Keratinocyte (primary cell): Measurements from ENCODE around the gene SP6. TPM values are rescaled to one million over a fixed set of nuclear protein-coding genes. Genes with fewer than 3 reads are reported as not detected.

Source experiments
- DNase-seq: peaks from one replicate; pipeline ENCODE4 v3.0.0-alpha.2; 2011; ENCODE audit warnings: low read depth, missing footprints, low spot score
- FAIRE-seq: peaks from 2 replicates; lab custom pipeline; 2011; peaks lifted over from hg19 to GRCh38; lab: Jason Lieb, UNC
- H2AFZ ChIP-seq: 2 replicates; pipeline ENCODE4 v1.6.0; 2012; ENCODE audit warnings: low read length, control low read depth, inconsistent platforms; ENCODE audit not compliant: control insufficient read depth
- H3K27ac ChIP-seq: 2 replicates; pipeline ENCODE4 v1.5.1; 2011; ENCODE audit warnings: low read length; ENCODE audit not compliant: control insufficient read depth, insufficient read depth
- H3K27me3 ChIP-seq: 3 replicates; pipeline ENCODE4 v1.6.0; 2011; ENCODE audit warnings: low read length; ENCODE audit not compliant: control insufficient read depth, insufficient read depth; ENCODE audit errors: extremely low read depth
- H3K36me3 ChIP-seq, 2 experiments: 2 replicates in 1 of 2; 3 replicates in 1 of 2; pipeline ENCODE4 v1.5.1; 2011; ENCODE audit warnings: low read length in 2 of 2, mild to moderate bottlenecking in 1 of 2; ENCODE audit not compliant: control insufficient read depth in 2 of 2, insufficient read depth in 2 of 2; ENCODE audit errors: extremely low read depth in 1 of 2
- H3K4me1 ChIP-seq: 3 replicates; pipeline ENCODE4 v1.5.1; 2011; ENCODE audit warnings: low read length; ENCODE audit not compliant: control insufficient read depth, insufficient read depth; ENCODE audit errors: extremely low read depth
- H3K4me2 ChIP-seq: 3 replicates; pipeline ENCODE4 v1.6.0; 2011; ENCODE audit warnings: low read depth, low read length; ENCODE audit not compliant: control insufficient read depth, insufficient read depth; ENCODE audit errors: extremely low read depth
- H3K4me3 ChIP-seq, 3 experiments: fragments of 200-600 bp in 1 of 3; sonication (generic) in 1 of 3; 2 replicates in 2 of 3; 3 replicates in 1 of 3; pipeline ENCODE4 v1.5.1; 2011 to 2016; ENCODE audit warnings: low read length in 3 of 3, mild to moderate bottlenecking in 3 of 3, control low read depth in 2 of 3, inconsistent platforms in 1 of 3, low read depth in 1 of 3, mixed read lengths in 1 of 3, mixed run types in 1 of 3, moderate library complexity in 1 of 3; ENCODE audit not compliant: control insufficient read depth in 2 of 3, insufficient read depth in 2 of 3; ENCODE audit errors: extremely low read depth in 1 of 3
- H3K79me2 ChIP-seq: 2 replicates; pipeline ENCODE4 v1.6.0; 2012; ENCODE audit warnings: low read length; ENCODE audit not compliant: control insufficient read depth, insufficient read depth
- H3K9ac ChIP-seq: 3 replicates; pipeline ENCODE4 v1.6.0; 2011; ENCODE audit warnings: low read length; ENCODE audit not compliant: control insufficient read depth, insufficient read depth; ENCODE audit errors: extremely low read depth
- H3K9me1 ChIP-seq: 3 replicates; pipeline ENCODE4 v1.6.0; 2011; ENCODE audit warnings: low read length; ENCODE audit not compliant: control insufficient read depth, insufficient read depth; ENCODE audit errors: extremely low read depth
- H3K9me3 ChIP-seq: 2 replicates; pipeline ENCODE4 v1.5.1; 2012; ENCODE audit warnings: low read depth, low read length; ENCODE audit not compliant: control insufficient read depth
- H4K20me1 ChIP-seq: 3 replicates; pipeline ENCODE4 v1.6.0; 2011; ENCODE audit warnings: low read length; ENCODE audit not compliant: control insufficient read depth, insufficient read depth; ENCODE audit errors: extremely low read depth
- CTCF ChIP-seq, 3 experiments: IDR thresholded peaks in 1 of 3; conservative IDR thresholded peaks in 1 of 3; optimal IDR thresholded peaks in 1 of 3; 2 replicates in 2 of 3; 3 replicates in 1 of 3; pipeline versions ENCODE3 to v1.5.1; 2011; ENCODE audit warnings: low read length in 3 of 3, mild to moderate bottlenecking in 3 of 3, moderate library complexity in 2 of 3, control low read depth in 1 of 3, inconsistent platforms in 1 of 3; ENCODE audit not compliant: insufficient read depth in 2 of 3; ENCODE audit errors: extremely low read depth in 1 of 3
- EZH2 ChIP-seq: IDR thresholded peaks from one replicate; pipeline ENCODE4 v1.6.1; 2012; ENCODE audit warnings: inconsistent platforms, mild to moderate bottlenecking, low read length, moderate library complexity
- dilution Hi-C: fragments of 300-500 bp; cut with MboI; formaldehyde crosslinking; loops from one replicate; pipeline ENCODE4 v1.7.0; 2020; ENCODE audit warnings: low sequenced_read_pairs; ENCODE audit not compliant: extremely low pct_ligation_motif_present
- polyA plus RNA-seq, 5 experiments: library from polyadenylated mRNA; depleted of rRNA in 3 of 5; stranded (reverse) in 3 of 5; stranded (forward) in 1 of 5; unstranded in 1 of 5; fragments of >200 nt; gene quantifications; 1 replicate in 1 of 5; 2 replicates in 3 of 5; 3 replicates in 1 of 5; pipeline versions ENCODE4 v1.2.1 to v1.2.3, GENCODE V29; 2011 to 2012; ENCODE audit warnings: missing spikeins in 2 of 5, low read depth in 1 of 5, low replicate concordance in 1 of 5

Gene SP6
- polyA plus RNA-seq, 1 donor (not counting 4 experiments of a cell fraction or from before 2014, with no cell fraction given) = 2.0 TPM

- peaks cover 2% of the 10 kb centered on the region for H3K79me2 ChIP-seq
- no peak overlapping the region for H2AFZ ChIP-seq
- peaks cover 46% of the 10 kb centered on the region for H3K27me3 ChIP-seq
- H3K9me3 ChIP-seq = no peaks in the 10 kb centered on the region
- peak overlapping the region; percentile 58 for H3K4me2 ChIP-seq
- DNase-seq = no peak
- no peaks in the 10 kb centered on the region for H3K36me3 ChIP-seq
- H3K4me3 ChIP-seq = no peak overlapping the region
- H3K4me1 ChIP-seq = peaks cover 24% of the 10 kb centered on the region
- TF ChIP-seq EZH2 (peak; percentile 72), CTCF (optimal IDR thresholded peaks at IDR 0.05 in 1 of 3, IDR thresholded peaks at IDR 0.05 in 1 of 3, conservative IDR thresholded peaks at IDR 0.05 in 1 of 3; ENCODE audit: extremely low read depth in 1 of 3, insufficient read depth in 2 of 3, low read length in 3 of 3) (no peak)
- H3K9ac ChIP-seq = no peak overlapping the region
- no peaks in the 10 kb centered on the region for H3K9me1 ChIP-seq
- dilution Hi-C loops = no loop called here
- FAIRE-seq = no peak
- no peaks in the 10 kb centered on the region for H4K20me1 ChIP-seq
- no peak overlapping the region for H3K27ac ChIP-seq
Observed at GRCh38 chr17:47852113-47852949, 1.4 kb upstream of the SP6 start.

- no peak for DNase-seq
- Histone ChIP-seq H3K27ac (no peak overlapping the region), H3K27me3 (peaks cover 46% of the 10 kb centered on the region), H3K79me2 (peaks cover 2% of the 10 kb centered on the region), H2AFZ (no peak overlapping the region), H3K4me3 (no peak overlapping the region), H3K9ac (no peak overlapping the region), H3K36me3 (no peaks in the 10 kb centered on the region), H4K20me1 (no peaks in the 10 kb centered on the region), H3K4me2 (peak overlapping the region; percentile 58), H3K4me1 (peaks cover 30% of the 10 kb centered on the region), H3K9me3 (no peaks in the 10 kb centered on the region), H3K9me1 (no peaks in the 10 kb centered on the region)
- dilution Hi-C loops = no loop called here
- TF ChIP-seq EZH2 = no peak
- no peak for TF ChIP-seq CTCF (optimal IDR thresholded peaks at IDR 0.05 in 1 of 3, IDR thresholded peaks at IDR 0.05 in 1 of 3, conservative IDR thresholded peaks at IDR 0.05 in 1 of 3; ENCODE audit: extremely low read depth in 1 of 3, insufficient read depth in 2 of 3, low read length in 3 of 3)
- no peak for FAIRE-seq
Observed at GRCh38 chr17:47851764-47852112, 775 bp upstream of the SP6 start.
